GM21447 (cell line): Measurements from ENCODE around the gene TOPBP1.
A peak's percentile ranks its signal among the peaks of the same experiment; 100 is the strongest.
"Not testable (repeated sequence)": the region's sequence is repeated elsewhere in the genome, so short reads cannot be mapped to it uniquely, and the experiment has no call there.

Experiments
- ATAC-seq: cut with Tn5 transposase; IDR thresholded peaks from one replicate; pipeline ENCODE4 v1.9.1; 2021; ENCODE audit not compliant: unreplicated experiment

TOPBP1 gene

GRCh38 chr3:133674290-133674919 lies 12.7 kb upstream of the TOPBP1 start:
- no peak for ATAC-seq

- ATAC-seq: no peak
These were observed 12.0 kb upstream of the TOPBP1 start for GRCh38 chr3:133673746-133674145.

- no peak for ATAC-seq
These were observed 10.7 kb upstream of the TOPBP1 start for GRCh38 chr3:133672461-133672860.

DNA sequence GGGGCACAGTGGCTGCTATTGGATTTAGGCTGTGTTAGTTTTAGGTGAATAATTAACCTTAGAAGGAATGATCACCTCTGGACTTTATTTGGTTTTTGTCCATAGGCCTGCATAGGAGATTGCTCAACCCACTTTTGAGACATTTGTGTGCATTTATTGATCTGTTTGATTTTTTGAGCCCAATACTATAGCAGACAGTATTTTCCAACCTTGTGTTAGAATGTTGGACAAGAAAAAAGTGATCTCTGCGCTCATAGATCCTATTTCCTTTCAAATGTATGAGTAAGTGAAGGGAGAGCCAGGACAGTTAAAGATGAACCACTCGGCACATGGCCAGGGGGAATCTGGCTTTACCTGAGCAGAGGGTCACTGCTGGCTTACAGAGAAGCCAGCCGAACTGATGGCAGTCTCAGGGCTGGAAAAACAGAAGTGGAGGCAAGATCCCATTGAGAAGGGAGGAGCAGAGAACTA lies 8.8 kb upstream of the TOPBP1 start:
- ATAC-seq: no peak

- no peak for ATAC-seq
These were observed 8.3 kb upstream of the TOPBP1 start for GRCh38 chr3:133669949-133670524.

GRCh38 chr3:133667118-133667517 lies 5.4 kb upstream of the TOPBP1 start:
- ATAC-seq: no peak

DNA sequence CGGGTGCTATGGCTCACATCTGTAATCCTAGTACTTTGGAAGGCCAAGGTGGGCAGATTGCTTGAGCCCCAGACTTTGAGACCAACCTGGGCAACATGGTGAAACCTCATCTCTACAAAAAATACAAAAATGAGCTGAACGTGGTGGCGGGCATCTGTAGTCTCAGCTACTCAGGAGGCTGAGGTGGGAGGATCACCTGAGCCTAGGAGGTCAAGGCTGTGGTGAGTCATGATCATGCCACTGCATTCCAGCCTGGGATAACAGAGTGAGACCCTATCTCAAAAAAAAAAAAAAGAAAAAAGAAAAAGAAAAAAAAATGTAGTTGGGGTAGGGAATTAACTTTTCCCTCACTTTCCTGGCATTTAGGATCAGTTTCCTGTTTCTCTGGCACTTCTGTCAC lies 3.4 kb upstream of the TOPBP1 start:
- ATAC-seq: not testable (repeated sequence)

- ATAC-seq: no peak
These were observed 2.0 kb upstream of the TOPBP1 start for GRCh38 chr3:133663569-133664313.

GRCh38 chr3:133662278-133662651 lies 524 bp upstream of the TOPBP1 start:
- peak; percentile 61 for ATAC-seq

- ATAC-seq: no peak
These were observed 1.9 kb downstream of the TOPBP1 start for GRCh38 chr3:133659806-133660205.

DNA sequence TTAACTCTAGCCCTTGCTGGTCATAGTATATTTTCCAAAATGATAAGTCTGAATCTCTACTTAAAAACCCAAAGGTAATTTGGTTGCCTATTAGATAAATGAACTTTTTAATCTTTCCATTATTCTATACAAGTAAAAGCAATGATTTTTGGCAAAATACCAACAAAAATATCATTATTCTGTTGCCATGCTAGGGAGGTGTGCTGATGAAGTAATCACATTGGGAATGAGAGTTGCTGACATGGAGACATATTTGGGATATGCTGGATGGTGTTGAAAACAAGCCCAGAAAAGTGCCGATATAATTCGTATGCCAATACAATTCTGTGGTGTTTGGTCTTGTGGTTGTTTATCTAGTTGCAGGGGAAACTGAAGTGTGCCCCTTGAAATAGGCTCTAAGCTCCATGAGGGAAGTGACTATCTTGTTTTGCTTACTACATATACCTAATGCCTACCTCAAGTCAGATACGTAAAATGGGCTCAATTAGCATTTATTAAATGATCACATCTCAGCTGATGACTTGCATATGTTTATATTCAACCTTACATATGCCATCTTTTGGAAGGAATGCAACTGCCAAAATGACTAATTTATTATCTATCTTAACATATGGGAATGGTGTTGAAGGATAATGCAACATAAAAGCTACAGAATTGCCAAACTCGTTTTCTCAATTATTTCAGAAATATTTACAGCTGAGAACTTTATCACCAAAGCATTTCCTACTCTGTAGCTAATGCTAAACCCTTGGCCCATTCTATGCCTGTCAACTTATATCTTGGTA lies 5.8 kb downstream of the TOPBP1 start:
- no peak for ATAC-seq

- no peak for ATAC-seq
These were observed 12.2 kb downstream of the TOPBP1 start for GRCh38 chr3:133649486-133650068.

GRCh38 chr3:133644768-133645167 lies 17.0 kb downstream of the TOPBP1 start:
- ATAC-seq: no peak

DNA sequence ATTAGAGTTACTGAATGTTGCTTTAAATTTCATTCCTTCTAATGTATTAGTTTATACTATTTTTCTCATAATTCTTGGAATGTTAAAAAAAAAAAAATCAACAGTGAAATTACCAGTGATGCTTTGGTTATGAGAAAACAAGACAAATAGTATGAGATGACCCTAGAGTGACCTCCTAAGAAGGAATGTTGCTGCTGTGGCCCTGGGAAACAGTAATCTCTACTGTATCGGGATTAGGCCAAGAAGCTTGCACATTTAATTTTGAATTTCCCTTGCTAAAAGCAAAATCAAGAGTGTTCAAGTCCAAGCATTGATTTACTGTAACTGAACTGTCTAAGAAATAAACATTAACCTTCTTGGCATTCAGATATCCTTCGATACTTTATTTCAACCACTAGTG lies 18.1 kb downstream of the TOPBP1 start:
- ATAC-seq: no peak

DNA sequence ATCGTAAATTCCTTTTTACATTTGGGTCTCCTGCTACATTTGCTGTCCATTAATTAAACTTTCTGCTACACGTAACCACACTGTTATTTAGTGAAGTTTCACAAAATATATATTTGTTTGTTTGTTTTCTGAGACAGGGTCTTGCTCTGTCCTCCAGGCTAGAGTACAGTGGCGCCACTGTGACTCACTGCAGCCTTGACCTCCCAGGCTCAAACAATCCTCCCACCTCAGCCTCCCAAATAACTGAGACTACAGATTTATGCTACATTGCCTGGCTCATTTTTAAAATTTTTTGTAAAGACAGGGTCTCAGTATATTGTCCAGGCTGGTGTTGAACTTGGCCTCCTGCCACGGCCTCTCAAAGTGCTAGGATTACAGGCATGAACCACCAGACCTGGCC lies 20.5 kb downstream of the TOPBP1 start:
- ATAC-seq: no peak

- no peak for ATAC-seq
These were observed 28.3 kb downstream of the TOPBP1 start for GRCh38 chr3:133633439-133633838.

DNA sequence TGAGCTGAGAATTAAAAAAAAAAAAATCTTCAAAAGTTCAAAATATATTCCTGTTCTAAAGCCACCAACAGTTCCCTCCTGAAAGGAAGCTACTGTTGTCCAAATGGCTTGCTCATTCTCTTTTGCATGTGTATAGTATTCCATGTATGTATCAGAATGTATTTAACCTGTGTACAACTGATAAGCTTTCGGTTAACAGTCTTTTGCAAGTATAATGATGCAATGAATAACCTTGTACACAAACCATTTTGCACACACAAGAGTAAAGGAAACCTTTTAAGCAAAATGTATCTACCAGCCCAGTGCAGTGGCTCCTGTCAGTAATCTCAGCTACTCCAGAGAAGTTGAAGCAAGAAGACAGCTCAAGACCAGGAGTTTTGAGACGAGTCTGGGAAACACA lies 32.6 kb downstream of the TOPBP1 start:
- no peak for ATAC-seq

GRCh38 chr3:133627789-133628188 lies 34.0 kb downstream of the TOPBP1 start:
- ATAC-seq: no peak

DNA sequence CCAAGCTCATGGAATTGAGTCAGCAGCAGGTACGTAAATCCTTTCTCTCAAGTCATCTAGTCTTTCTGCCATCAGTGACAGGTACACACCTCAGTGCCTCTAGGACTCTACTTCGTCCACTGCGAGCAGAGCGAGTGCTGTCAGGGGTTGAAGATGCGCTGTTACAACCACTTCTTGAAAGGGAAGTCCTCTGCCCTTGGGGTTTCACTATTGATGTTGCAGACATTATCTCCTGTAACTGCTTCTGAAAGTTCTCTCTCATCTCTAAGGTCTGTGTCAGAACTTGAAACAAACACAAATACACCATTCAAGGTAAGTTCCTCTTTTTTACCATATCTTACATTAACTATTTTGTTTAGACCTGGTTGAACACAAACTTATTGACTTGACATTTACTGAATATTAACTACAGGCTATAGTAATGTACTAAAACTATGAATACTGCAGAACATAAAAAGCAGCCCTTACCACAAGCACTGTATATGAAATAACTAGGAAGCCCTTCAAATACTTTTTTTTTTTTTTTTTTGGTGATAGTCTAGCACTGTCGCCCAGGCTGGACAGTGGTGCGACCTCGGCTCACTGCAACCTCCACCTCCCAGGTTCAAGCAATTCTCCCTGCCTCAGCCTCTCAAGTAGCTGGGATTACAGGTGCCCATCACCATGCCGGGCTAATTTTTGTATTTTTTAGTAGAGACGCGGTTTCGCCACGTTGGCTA lies 41.5 kb downstream of the TOPBP1 start:
- ATAC-seq: peak; percentile 98

DNA sequence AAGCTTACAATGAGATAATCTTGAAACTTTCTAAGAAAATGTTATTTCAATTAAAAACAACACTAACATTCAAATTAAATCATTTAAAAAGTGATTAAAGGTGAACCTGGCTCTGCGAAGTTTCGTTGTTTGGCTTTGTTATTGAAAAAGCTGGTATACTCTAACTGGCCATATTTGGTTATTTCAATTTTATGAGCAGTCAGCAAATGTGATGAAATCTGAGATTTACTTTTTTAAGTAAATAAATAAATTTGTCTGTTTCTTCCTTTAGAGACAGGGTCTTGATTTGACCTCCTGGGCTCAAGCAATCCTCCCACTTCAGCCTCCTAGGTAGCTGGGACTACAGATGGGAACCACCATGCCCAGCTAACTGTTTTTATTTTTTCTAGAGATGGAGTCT lies 50.2 kb downstream of the TOPBP1 start:
- no peak for ATAC-seq

- ATAC-seq: no peak
These were observed 51.7 kb downstream of the TOPBP1 start for GRCh38 chr3:133610031-133610430.
